ENCODE data around the gene ACCSL.
A peak's percentile ranks its signal among the peaks of the same experiment; 100 is the strongest.

The ACCSL gene

DNA sequence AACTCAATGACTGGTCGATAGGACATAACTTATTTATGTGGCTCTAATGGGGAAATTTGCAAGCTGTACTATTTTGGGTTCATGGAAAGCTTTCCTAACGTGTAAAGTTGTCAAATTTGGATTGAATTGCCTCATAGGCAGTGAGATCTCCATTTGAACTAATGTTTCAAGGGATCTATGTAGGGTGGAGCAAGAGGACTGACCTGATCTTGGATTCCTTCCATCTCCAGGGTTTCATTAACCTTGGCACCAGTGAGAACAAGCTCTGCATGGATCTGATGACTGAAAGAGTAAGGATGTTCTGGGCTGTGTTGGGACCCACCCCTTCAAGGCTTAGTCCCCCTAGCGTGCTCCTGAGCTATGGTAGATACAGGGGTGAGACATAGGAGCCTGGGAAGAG is 2.1 kb downstream of the ACCSL start:
- Histone ChIP-seq H3K9me3 (ENCODE audit: control insufficient read depth in 2 of 2, low read length in 2 of 2) (no peaks in the 10 kb centered on the region), H3K27ac (ENCODE audit: low read depth in 2 of 2, low read length in 2 of 2) (no peak overlapping the region), H3K9ac (ENCODE audit: low read depth in 1 of 2, low read length in 2 of 2) (no peak overlapping the region), H3K27me3 (ENCODE audit: control insufficient read depth in 2 of 2, insufficient read depth in 2 of 2, low read length in 2 of 2) (no peaks in the 10 kb centered on the region), H3K36me3 (ENCODE audit: control insufficient read depth in 2 of 2, insufficient read depth in 2 of 2, low read length in 2 of 2) (no peaks in the 10 kb centered on the region), H3K4me1 (ENCODE audit: control insufficient read depth in 2 of 2, insufficient read depth in 2 of 2, low read length in 2 of 2) (no peaks in the 10 kb centered on the region), H3K4me3 (ENCODE audit: low read length in 2 of 2) (no peak overlapping the region)

DNA sequence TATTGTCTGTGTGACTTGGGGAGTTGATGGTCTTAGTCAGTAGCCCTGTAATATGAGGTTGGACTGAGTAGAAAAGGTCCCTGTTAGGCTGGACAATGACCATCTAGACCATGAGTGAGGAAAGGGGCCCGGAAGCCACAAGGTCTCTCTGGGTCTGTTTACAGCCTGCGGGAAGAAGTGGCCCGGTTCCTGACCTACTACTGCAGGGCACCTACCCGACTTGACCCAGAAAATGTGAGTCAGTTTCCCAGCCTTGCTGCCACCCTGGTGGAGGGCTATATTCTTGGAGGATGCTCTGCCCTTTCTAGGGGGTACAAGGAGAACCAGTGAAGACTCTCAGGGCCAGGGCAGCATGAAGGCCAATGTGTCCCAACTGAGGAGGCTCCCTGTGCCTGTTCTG is 3.4 kb downstream of the ACCSL start:
- H3K27ac ChIP-seq (ENCODE audit: low read depth in 2 of 2, low read length in 2 of 2): no peak overlapping the region
- no peaks in the 10 kb centered on the region for H3K36me3 ChIP-seq (ENCODE audit: control insufficient read depth in 2 of 2, insufficient read depth in 2 of 2, low read length in 2 of 2)
- H3K4me1 ChIP-seq (ENCODE audit: control insufficient read depth in 2 of 2, insufficient read depth in 2 of 2, low read length in 2 of 2): no peaks in the 10 kb centered on the region
- H3K27me3 ChIP-seq (ENCODE audit: control insufficient read depth in 2 of 2, insufficient read depth in 2 of 2, low read length in 2 of 2): no peaks in the 10 kb centered on the region
- no peak overlapping the region for H3K4me3 ChIP-seq (ENCODE audit: low read length in 2 of 2)
- no peaks in the 10 kb centered on the region for H3K9me3 ChIP-seq (ENCODE audit: control insufficient read depth in 2 of 2, low read length in 2 of 2)
- H3K9ac ChIP-seq (ENCODE audit: low read depth in 1 of 2, low read length in 2 of 2): no peak overlapping the region

DNA sequence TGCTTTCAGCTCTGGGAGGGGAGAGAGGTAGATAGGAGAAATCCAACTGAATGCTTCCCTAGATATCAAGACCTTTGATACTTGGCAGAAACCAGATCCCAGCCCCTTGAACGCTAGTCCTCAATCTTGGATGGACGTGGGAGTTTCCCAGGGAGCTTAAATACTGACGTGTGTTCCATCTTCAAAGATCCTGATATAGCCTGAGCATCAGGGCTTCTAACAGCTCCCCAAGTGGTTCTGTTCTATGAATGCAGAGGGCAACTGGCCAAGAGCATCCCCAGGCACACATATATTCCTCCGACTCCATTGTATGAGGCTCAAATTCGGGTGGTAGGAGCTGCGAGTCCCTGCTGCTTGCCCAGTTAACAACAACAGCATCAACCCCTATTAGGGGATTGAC is 9.6 kb downstream of the ACCSL start:
- no peak overlapping the region for H3K9ac ChIP-seq (ENCODE audit: low read depth in 1 of 2, low read length in 2 of 2)
- no peaks in the 10 kb centered on the region for H3K27me3 ChIP-seq (ENCODE audit: control insufficient read depth in 2 of 2, insufficient read depth in 2 of 2, low read length in 2 of 2)
- H3K4me3 ChIP-seq (ENCODE audit: low read length in 2 of 2): no peak overlapping the region
- no peaks in the 10 kb centered on the region for H3K36me3 ChIP-seq (ENCODE audit: control insufficient read depth in 2 of 2, insufficient read depth in 2 of 2, low read length in 2 of 2)
- no peaks in the 10 kb centered on the region for H3K9me3 ChIP-seq (ENCODE audit: control insufficient read depth in 2 of 2, low read length in 2 of 2)
- H3K4me1 ChIP-seq (ENCODE audit: control insufficient read depth in 2 of 2, insufficient read depth in 2 of 2, low read length in 2 of 2): no peaks in the 10 kb centered on the region
- H3K27ac ChIP-seq (ENCODE audit: low read depth in 2 of 2, low read length in 2 of 2): no peak overlapping the region

GRCh38 chr11:44058275-44058674 is 10.5 kb downstream of the ACCSL start:
- no peaks in the 10 kb centered on the region for H3K36me3 ChIP-seq (ENCODE audit: control insufficient read depth in 2 of 2, insufficient read depth in 2 of 2, low read length in 2 of 2)
- no peaks in the 10 kb centered on the region for H3K9me3 ChIP-seq (ENCODE audit: control insufficient read depth in 2 of 2, low read length in 2 of 2)
- H3K27ac ChIP-seq (ENCODE audit: low read depth in 2 of 2, low read length in 2 of 2): no peak overlapping the region
- H3K27me3 ChIP-seq (ENCODE audit: control insufficient read depth in 2 of 2, insufficient read depth in 2 of 2, low read length in 2 of 2): no peaks in the 10 kb centered on the region
- no peaks in the 10 kb centered on the region for H3K4me1 ChIP-seq (ENCODE audit: control insufficient read depth in 2 of 2, insufficient read depth in 2 of 2, low read length in 2 of 2)
- H3K9ac ChIP-seq (ENCODE audit: low read depth in 1 of 2, low read length in 2 of 2): no peak overlapping the region
- no peak overlapping the region for H3K4me3 ChIP-seq (ENCODE audit: low read length in 2 of 2)

GRCh38 chr11:44065161-44065661 is 17.4 kb downstream of the ACCSL start:
- no peaks in the 10 kb centered on the region for H3K27me3 ChIP-seq (ENCODE audit: control insufficient read depth in 2 of 2, insufficient read depth in 2 of 2, low read length in 2 of 2)
- H3K9ac ChIP-seq (ENCODE audit: low read depth in 1 of 2, low read length in 2 of 2): peak overlapping the region in 1 of 2 donors; percentile 78
- peaks cover 9% of the 10 kb centered on the region in 2 donors for H3K4me1 ChIP-seq (ENCODE audit: control insufficient read depth in 2 of 2, insufficient read depth in 2 of 2, low read length in 2 of 2)
- no peak overlapping the region for H3K4me3 ChIP-seq (ENCODE audit: low read length in 2 of 2)
- no peaks in the 10 kb centered on the region for H3K36me3 ChIP-seq (ENCODE audit: control insufficient read depth in 2 of 2, insufficient read depth in 2 of 2, low read length in 2 of 2)
- H3K9me3 ChIP-seq (ENCODE audit: control insufficient read depth in 2 of 2, low read length in 2 of 2): no peaks in the 10 kb centered on the region
- H3K27ac ChIP-seq (ENCODE audit: low read depth in 2 of 2, low read length in 2 of 2): peak overlapping the region; percentile 90 to 92

DNA sequence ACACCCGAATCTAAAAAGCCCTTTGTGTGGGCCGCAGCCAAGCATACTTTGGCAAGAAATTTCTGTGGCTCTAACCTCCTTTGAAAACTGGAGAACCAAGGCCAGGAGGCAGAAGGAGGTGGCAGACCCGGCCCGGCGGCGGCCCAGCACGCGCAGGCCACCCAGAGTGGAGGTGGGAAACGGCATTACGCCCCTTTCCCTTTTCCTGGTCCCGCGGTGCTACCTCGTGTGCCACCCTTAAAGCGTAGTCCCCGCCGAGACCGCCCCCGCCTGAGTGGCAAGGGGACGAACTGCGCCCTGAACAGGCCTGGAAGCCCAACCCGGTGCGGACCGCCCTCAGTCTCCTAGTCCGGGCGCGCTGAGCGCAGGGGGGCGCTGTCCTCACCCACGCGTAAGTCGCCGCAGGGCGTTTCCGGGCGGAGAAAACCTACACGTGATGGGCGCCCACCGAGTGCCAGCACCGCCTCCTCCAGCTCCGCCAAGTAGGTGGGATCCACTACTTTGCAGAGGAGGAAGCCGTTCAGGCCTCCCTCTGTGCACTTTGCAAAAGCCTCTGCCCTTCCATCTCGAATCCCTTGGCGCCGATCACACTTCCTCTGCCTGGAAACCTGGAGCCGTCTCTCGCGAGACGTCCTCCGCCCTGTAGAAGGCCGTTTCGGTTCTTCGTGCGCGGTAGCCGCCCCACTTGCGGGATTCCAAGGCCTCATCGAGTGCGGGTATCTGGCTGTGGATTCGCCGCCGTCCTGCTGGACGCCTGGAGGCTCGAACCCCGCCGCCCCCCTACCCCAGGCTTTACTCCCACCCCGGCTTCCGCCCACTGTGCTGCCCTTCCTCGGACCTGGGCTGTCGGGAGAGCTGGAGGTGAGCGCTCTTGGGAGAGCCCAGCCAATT is 18.3 kb downstream of the ACCSL start, which contains the start of gene ACCS:
Gene ACCS (plus strand): TSS at position 430 of the 891 bp plus-strand sequence. CDS start 1,358 bp downstream, outside the sequence.
- no peaks in the 10 kb centered on the region for H3K36me3 ChIP-seq (ENCODE audit: control insufficient read depth in 2 of 2, insufficient read depth in 2 of 2, low read length in 2 of 2)
- H3K4me3 ChIP-seq (ENCODE audit: low read length in 2 of 2): peak within 1 kb of the TSS; percentile 68 to 95
- peaks cover 9% of the 10 kb centered on the region in 2 donors for H3K4me1 ChIP-seq (ENCODE audit: control insufficient read depth in 2 of 2, insufficient read depth in 2 of 2, low read length in 2 of 2)
- H3K27me3 ChIP-seq (ENCODE audit: control insufficient read depth in 2 of 2, insufficient read depth in 2 of 2, low read length in 2 of 2): no peaks in the 10 kb centered on the region
- H3K9me3 ChIP-seq (ENCODE audit: control insufficient read depth in 2 of 2, low read length in 2 of 2): no peaks in the 10 kb centered on the region
- H3K27ac ChIP-seq (ENCODE audit: low read depth in 2 of 2, low read length in 2 of 2): peak within 1 kb of the TSS; percentile 90 to 92
- H3K9ac ChIP-seq (ENCODE audit: low read depth in 1 of 2, low read length in 2 of 2): peak within 1 kb of the TSS; percentile 78 to 83

GRCh38 chr11:44066732-44067141 is 19.0 kb downstream of the ACCSL start:
- peak overlapping the region; percentile 68 to 95 for H3K4me3 ChIP-seq (ENCODE audit: low read length in 2 of 2)
- no peaks in the 10 kb centered on the region for H3K27me3 ChIP-seq (ENCODE audit: control insufficient read depth in 2 of 2, insufficient read depth in 2 of 2, low read length in 2 of 2)
- H3K36me3 ChIP-seq (ENCODE audit: control insufficient read depth in 2 of 2, insufficient read depth in 2 of 2, low read length in 2 of 2): no peaks in the 10 kb centered on the region
- peak overlapping the region; percentile 78 to 83 for H3K9ac ChIP-seq (ENCODE audit: low read depth in 1 of 2, low read length in 2 of 2)
- H3K9me3 ChIP-seq (ENCODE audit: control insufficient read depth in 2 of 2, low read length in 2 of 2): no peaks in the 10 kb centered on the region
- H3K27ac ChIP-seq (ENCODE audit: low read depth in 2 of 2, low read length in 2 of 2): peak overlapping the region; percentile 90 to 92
- peaks cover 9% of the 10 kb centered on the region in 2 donors for H3K4me1 ChIP-seq (ENCODE audit: control insufficient read depth in 2 of 2, insufficient read depth in 2 of 2, low read length in 2 of 2)

GRCh38 chr11:44067266-44067665 is 19.5 kb downstream of the ACCSL start:
- no peaks in the 10 kb centered on the region for H3K36me3 ChIP-seq (ENCODE audit: control insufficient read depth in 2 of 2, insufficient read depth in 2 of 2, low read length in 2 of 2)
- no peak overlapping the region for H3K27ac ChIP-seq (ENCODE audit: low read depth in 2 of 2, low read length in 2 of 2)
- H3K9me3 ChIP-seq (ENCODE audit: control insufficient read depth in 2 of 2, low read length in 2 of 2): no peaks in the 10 kb centered on the region
- peak overlapping the region; percentile 68 to 95 for H3K4me3 ChIP-seq (ENCODE audit: low read length in 2 of 2)
- H3K4me1 ChIP-seq (ENCODE audit: control insufficient read depth in 2 of 2, insufficient read depth in 2 of 2, low read length in 2 of 2): peaks cover 9% of the 10 kb centered on the region in 2 donors
- no peaks in the 10 kb centered on the region for H3K27me3 ChIP-seq (ENCODE audit: control insufficient read depth in 2 of 2, insufficient read depth in 2 of 2, low read length in 2 of 2)
- no peak overlapping the region for H3K9ac ChIP-seq (ENCODE audit: low read depth in 1 of 2, low read length in 2 of 2)

DNA sequence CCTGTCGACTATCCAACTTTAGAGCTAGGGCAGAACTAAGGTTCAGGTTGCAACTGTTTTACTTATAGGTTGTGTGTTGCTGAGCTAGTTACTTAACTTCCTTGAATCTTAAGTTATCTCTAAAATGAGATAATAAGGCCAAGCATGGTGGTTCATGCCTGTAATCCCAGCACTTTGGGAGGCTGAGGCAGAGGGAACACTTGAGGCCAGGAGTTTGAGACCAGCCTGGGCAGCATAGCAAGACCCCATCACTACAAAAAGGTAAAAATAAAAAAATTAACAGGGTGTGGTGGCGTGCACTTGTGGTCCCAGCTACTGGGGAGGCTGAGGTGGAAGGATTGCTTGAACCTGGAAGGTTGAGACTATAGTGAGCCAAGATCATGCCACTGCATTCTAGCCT is 20.4 kb downstream of the ACCSL start:
- Histone ChIP-seq H3K36me3 (ENCODE audit: control insufficient read depth in 2 of 2, insufficient read depth in 2 of 2, low read length in 2 of 2) (peaks cover 0 to 2% of the 10 kb centered on the region in 2 donors), H3K4me1 (ENCODE audit: control insufficient read depth in 2 of 2, insufficient read depth in 2 of 2, low read length in 2 of 2) (peaks cover 9% of the 10 kb centered on the region in 2 donors), H3K27me3 (ENCODE audit: control insufficient read depth in 2 of 2, insufficient read depth in 2 of 2, low read length in 2 of 2) (no peaks in the 10 kb centered on the region), H3K9me3 (ENCODE audit: control insufficient read depth in 2 of 2, low read length in 2 of 2) (no peaks in the 10 kb centered on the region), H3K9ac (ENCODE audit: low read depth in 1 of 2, low read length in 2 of 2) (no peak overlapping the region), H3K4me3 (ENCODE audit: low read length in 2 of 2) (no peak overlapping the region), H3K27ac (ENCODE audit: low read depth in 2 of 2, low read length in 2 of 2) (no peak overlapping the region)

- Histone ChIP-seq H3K9me3 (ENCODE audit: control insufficient read depth in 2 of 2, low read length in 2 of 2) (no peaks in the 10 kb centered on the region), H3K27ac (ENCODE audit: low read depth in 2 of 2, low read length in 2 of 2) (no peak overlapping the region), H3K9ac (ENCODE audit: low read depth in 1 of 2, low read length in 2 of 2) (no peak overlapping the region), H3K4me1 (ENCODE audit: control insufficient read depth in 2 of 2, insufficient read depth in 2 of 2, low read length in 2 of 2) (peaks cover 4 to 9% of the 10 kb centered on the region in 2 donors), H3K4me3 (ENCODE audit: low read length in 2 of 2) (no peak overlapping the region), H3K27me3 (ENCODE audit: control insufficient read depth in 2 of 2, insufficient read depth in 2 of 2, low read length in 2 of 2) (no peaks in the 10 kb centered on the region), H3K36me3 (ENCODE audit: control insufficient read depth in 2 of 2, insufficient read depth in 2 of 2, low read length in 2 of 2) (peaks cover 7 to 8% of the 10 kb centered on the region in 2 donors)
Observed at GRCh38 chr11:44071157-44071556, 23.4 kb downstream of the ACCSL start.
